G401 (cell line): ENCODE measurements around the gene FBXL12. TPM values are rescaled to one million over a fixed set of nuclear protein-coding genes. Genes with fewer than 3 reads are reported as not detected.
"Not testable (repeated sequence)": the region's sequence is repeated elsewhere in the genome, so short reads cannot be mapped to it uniquely, and the experiment has no call there.

Source experiments
- DNase-seq: peaks from one replicate; pipeline ENCODE4 v3.0.0-alpha.2; 2015; ENCODE audit warnings: low spot score
- in situ Hi-C: cut with HindIII; loops from 2 replicates; pipeline ENCODE4 v1.10.0; 2016; ENCODE audit warnings: low sequenced_read_pairs, mixed read lengths
- total RNA-seq: library from RNA; depleted of rRNA; stranded (reverse); fragments of >200 nt; shearing (Covaris generic); gene quantifications from 2 replicates; pipeline ENCODE4 v1.2.3, GENCODE V29; 2014

Gene FBXL12
- total RNA-seq, 1 experiment from 2014 or later, result 32.4 TPM

DNA sequence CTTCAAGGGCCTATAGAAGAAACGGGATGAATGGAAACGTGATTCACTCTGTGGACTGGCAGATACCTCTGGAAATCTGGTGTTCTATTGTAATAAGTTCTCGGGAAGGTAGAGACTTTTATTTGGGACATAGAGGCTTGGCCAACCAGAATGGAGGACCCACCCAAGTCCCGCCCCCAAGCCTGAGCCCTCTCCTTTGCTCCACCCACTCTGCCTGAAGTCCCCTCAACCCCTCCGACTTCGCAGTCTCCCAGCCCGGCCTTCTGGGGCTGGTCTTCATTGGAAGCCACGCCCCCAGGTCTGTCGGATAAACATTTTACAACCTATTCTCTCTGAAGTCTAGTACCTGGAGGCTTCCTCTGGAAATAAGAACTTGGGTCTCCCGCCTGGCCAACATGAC, 16.9 kb downstream of the FBXL12 start:
- DNase-seq, result no peak
- in situ Hi-C loops, result no loop called here

DNA sequence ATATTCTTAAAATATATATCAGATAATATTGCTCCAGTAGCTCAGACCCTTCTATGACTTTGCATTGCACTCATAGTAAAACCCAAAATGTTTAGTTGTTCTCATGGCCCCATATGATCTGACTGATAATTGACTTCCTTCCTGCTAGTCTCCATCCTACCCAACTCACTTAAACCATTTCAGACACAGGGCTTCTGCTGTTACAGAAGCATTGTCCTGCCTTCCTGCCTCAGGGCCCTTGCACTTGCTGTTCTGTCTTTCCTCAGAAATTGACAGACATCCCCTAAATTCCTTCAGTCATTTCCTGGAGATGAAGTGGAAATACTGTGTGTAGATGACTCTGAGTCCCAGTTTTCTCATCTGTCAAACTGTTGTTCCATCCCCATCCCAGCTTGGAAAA, 19.7 kb downstream of the FBXL12 start:
- in situ Hi-C loops, result no loop called here
- no peak for DNase-seq

- in situ Hi-C loops, result no loop called here
Measured at GRCh38 chr19:9797871-9798270, 21.0 kb downstream of the FBXL12 start.

GRCh38 chr19:9796113-9796773, 22.6 kb downstream of the FBXL12 start:
- in situ Hi-C loops, result no loop called here
- DNase-seq, result peak; percentile 93

More at GRCh38 chr19:9797871-9798270, 21.0 kb downstream of the FBXL12 start:
- DNase-seq, result no peak

DNA sequence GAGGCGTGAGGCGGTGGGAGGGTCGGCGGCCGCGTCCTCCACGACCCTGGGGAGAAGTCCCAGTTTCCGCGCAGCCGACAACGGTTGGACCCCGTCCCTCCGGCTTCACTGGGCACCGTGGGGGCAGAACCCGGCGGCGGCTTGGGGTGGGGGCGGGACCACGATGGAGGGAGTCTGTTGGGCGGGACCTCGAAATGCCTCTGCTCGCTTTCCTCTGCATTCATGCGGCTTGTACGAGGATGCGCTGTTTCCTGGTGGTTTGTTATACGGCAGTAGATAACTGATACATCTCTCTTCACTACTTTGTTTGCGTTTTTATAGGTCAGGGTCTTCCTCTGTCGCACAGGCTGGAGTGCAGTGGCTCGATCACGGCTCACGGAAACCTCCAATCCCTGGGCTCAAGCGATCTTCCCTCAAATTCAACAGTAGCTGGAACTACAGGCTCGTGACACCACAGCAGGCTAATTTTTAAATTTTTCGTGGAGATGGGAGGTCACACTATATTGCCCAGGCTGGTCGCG, 25.7 kb downstream of the FBXL12 start:
- in situ Hi-C loops, result no loop called here
- DNase-seq, result peak; percentile 46

- in situ Hi-C loops, result no loop called here
- DNase-seq, result peak; percentile 91
Measured at GRCh38 chr19:9792206-9793070, 26.4 kb downstream of the FBXL12 start.

- DNase-seq, result peak; percentile 93
Measured at GRCh38 chr19:9791552-9792205, 27.2 kb downstream of the FBXL12 start.

DNA sequence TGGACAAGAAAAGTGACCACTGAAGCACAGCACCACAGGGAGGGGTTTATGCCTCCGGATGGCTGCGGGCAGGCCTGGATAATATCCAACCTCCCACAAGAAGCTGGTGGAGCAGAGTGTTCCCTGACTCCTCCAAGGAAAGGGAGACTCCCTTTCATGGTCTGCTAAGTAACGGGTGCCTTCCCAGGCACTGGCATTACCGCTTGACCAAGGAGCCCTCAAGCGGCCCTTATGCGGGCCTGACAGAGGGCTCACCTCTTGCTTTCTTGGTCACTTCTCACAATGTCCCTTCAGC, 27.9 kb downstream of the FBXL12 start:
- in situ Hi-C loops, DNase-seq: not testable (repeated sequence)

More at GRCh38 chr19:9791552-9792205, 27.2 kb downstream of the FBXL12 start:
- in situ Hi-C loops, result no loop called here

DNA sequence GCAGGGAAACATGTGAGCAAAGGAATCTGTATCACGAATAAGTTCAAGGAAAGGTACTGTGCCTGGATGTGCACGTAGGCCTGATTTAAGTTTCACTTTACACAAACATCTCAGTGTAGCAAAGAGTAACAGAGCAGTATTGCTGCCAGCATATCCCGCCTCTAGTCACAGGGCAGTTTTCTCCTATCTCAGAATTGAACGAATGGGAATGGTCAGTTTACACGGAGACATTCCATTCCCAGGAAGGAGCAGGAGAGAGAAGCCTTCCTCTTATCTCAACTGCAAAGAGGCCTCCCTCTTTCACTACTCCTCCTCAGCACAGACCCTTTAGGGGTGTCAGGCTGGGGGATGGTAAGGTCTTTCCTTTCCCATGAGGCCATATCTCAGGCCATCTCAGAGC, 29.3 kb downstream of the FBXL12 start:
- in situ Hi-C loops, result not testable (repeated sequence)

GRCh38 chr19:9789066-9789465, 29.8 kb downstream of the FBXL12 start:
- in situ Hi-C loops, result no loop called here
- DNase-seq, result no peak

More for the DNA sequence above, 29.3 kb downstream of the FBXL12 start:
- not testable (repeated sequence) for DNase-seq

GRCh38 chr19:9788604-9789003, 30.3 kb downstream of the FBXL12 start:
- in situ Hi-C loops, result not testable (repeated sequence)

GRCh38 chr19:9786819-9787218, 32.1 kb downstream of the FBXL12 start:
- in situ Hi-C loops, result no loop called here
- DNase-seq, result no peak

More at GRCh38 chr19:9788604-9789003, 30.3 kb downstream of the FBXL12 start:
- DNase-seq, result not testable (repeated sequence)

DNA sequence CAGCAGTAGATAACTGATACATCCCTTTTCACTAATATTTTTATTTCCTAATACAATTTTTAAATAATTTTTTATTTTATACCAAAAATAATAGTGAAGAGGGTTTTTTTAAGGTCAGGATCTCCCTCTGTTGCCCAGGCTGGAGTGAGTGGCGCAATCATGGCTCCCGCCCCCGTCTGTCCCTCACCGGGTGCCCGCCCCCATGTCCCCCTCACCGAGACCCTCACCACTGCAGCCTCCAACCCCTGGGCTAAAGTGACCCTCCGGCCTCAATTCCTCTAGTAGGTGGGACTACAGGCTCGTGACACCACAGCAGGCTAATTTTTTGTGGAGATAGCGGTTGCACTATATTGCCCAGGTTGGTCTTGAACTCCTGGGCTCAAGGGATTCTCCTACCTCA, 32.5 kb downstream of the FBXL12 start:
- DNase-seq, result no peak
- in situ Hi-C loops, result no loop called here

DNA sequence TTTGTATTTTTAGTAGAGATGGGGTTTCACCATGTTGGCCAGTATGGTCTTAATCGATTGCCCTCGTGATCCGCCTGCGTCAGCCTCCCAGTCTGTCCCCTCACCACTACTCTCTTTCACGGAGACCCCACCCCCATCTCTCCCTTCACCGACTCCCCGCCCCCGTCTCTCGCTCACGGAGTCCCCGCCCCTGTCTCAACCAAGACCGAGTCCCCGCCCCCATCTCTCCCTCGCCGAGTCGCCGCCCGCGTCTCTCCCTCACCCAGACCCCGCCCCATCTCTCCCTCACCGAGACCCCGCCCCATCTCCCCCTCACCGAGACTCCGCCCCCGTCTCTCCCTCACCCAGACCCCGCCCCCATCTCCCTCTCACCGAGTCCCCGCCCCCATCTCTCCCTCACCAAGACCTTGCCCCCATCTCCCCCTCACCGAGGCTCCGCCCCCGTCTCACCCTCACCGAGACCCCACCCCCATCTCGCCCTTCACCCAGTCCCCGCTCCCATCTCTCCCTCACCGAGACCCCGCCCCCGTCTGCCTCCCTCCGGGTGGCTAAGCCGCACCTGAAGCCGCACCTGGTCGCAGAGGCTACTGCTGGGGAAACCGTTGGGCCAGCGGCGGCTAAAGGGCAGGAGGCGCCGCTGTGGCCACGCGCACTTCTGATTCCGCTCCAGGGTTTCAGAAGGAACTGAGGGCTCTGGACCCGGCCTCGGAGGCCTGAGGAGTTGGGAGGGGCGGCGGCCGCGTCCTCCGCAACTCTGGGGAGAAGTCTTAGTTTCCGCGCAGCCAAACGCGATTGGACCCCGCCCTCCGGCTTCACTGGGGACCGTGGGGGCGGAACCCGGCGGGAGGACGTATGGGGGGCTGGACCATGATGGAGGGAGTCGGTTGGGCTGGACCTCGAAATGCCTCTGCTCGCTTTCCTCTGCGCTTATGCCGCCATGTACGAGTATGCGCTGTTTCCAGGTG, 33.2 kb downstream of the FBXL12 start:
- in situ Hi-C loops, result no loop called here
- peak; percentile 95 for DNase-seq

DNA sequence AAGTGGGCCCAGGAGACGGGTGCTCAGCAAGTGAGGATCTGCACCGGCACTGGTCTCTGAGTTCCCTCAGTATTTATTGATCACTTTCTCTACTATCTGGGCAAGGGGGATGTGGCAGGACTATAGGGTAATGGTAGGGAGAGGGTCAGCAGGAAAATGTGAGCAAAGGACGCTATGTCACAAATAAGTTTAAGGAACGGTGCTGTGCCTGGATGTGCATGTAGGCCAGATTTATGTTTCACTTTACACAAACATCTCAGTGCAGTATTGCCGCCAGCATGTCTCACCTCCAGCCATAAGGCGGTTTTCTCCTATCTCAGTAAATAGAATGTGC, 34.7 kb downstream of the FBXL12 start:
- in situ Hi-C loops, result not testable (repeated sequence)

DNA sequence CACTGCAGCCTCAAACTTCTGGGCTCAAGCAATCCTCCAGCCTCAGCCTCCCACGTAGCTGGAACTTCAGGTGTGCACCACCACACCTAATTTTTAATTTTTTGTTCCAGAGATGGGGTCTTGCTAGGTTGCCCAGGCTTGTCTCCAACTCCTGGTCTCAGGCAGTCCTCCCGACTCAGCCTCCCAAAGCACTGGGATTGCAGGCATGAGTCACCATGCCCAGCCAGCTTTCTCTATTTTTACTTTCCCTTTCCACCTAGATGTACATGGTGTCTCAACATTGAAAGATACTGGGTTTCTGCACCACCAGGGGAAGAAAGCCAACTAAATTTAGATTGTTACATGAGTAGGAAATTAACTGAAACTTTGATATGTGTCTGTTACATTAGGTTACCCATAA, 36.5 kb downstream of the FBXL12 start:
- in situ Hi-C loops, result no loop called here
- DNase-seq, result no peak

More for the DNA sequence above, 34.7 kb downstream of the FBXL12 start:
- not testable (repeated sequence) for DNase-seq

GRCh38 chr19:9768175-9769112, 50.4 kb downstream of the FBXL12 start, which contains the start of gene ZNF846:
TSS of gene ZNF846 (minus strand) at chr19:9768738. CDS start at chr19:9764950, 3,788 bp downstream.
- DNase-seq, result peak; percentile 95

More at GRCh38 chr19:9768175-9769112, 50.4 kb downstream of the FBXL12 start, which contains the start of gene ZNF846:
- in situ Hi-C loops, result no loop called here
